Measurements from ENCODE around the gene GALNT1. TPM values are rescaled to one million over a fixed set of nuclear protein-coding genes. Genes with fewer than 3 reads are reported as not detected.

The GALNT1 gene
- total and polyA plus RNA-seq, 9 of the 15 experiments (the other 6 are each of a cell fraction or from before 2014, with no cell fraction given) = 14.4 to 54.1 (median 36.6) TPM

DNA sequence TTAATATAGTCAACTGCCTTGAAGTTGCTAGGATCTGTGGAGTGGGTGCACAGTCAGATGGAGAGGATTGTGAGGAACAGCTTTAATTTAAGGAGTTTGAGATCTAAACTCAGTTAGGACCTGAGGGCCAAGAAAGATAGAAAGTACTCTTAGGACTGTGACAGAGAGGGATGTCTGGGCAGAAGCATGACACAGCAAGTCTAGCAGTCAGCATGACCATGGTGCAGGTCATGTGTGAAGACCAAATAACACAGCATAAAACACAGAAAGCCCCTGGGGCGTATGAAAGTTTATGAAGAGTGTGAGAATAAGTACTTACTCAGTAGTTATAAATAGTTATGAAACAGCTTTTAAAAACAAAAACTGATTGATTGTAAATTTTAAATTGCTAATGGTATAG, 107.2 kb downstream of the GALNT1 start (continued):
- TF ChIP-seq, protein P1, sequence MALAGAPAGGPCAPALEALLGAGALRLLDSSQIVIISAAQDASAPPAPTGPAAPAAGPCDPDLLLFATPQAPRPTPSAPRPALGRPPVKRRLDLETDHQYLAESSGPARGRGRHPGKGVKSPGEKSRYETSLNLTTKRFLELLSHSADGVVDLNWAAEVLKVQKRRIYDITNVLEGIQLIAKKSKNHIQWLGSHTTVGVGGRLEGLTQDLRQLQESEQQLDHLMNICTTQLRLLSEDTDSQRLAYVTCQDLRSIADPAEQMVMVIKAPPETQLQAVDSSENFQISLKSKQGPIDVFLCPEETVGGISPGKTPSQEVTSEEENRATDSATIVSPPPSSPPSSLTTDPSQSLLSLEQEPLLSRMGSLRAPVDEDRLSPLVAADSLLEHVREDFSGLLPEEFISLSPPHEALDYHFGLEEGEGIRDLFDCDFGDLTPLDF (CRISPR knock-in tag; IDR thresholded peaks at IDR 0.05) = no peak
- TF ChIP-seq NR4A1 (CRISPR knock-in tag; IDR thresholded peaks at IDR 0.05) (no peak), NR4A1 (tag; IDR thresholded peaks at IDR 0.05) (no peak), HMG20A (CRISPR knock-in tag; conservative IDR thresholded peaks at IDR 0.05) (no peak), ETV6 (IDR thresholded peaks at IDR 0.05; ENCODE audit: borderline replicate concordance in 1 of 2, low read depth in 2 of 2, low read length in 1 of 2) (no peak), ETV6 (CRISPR knock-in tag; IDR thresholded peaks at IDR 0.05; ENCODE audit: borderline replicate concordance) (no peak), MTF1 (CRISPR knock-in tag; IDR thresholded peaks at IDR 0.05; ENCODE audit: borderline replicate concordance) (no peak), DMBX1 (CRISPR knock-in tag; IDR thresholded peaks at IDR 0.05; ENCODE audit: borderline replicate concordance) (0 out of 2 replicates have a peak, but pooled peaks have one; percentile 42), SMARCB1 (IDR thresholded peaks at IDR 0.05; ENCODE audit: insufficient read length, low read depth) (no peak), TAF9B (IDR thresholded peaks at IDR 0.05; ENCODE audit: partially characterized antibody) (peak; percentile 8), CREB1 (IDR thresholded peaks at IDR 0.05) (no peak), CREB1 (CRISPR knock-in tag; IDR thresholded peaks at IDR 0.05) (no peak)
- TF ChIP-seq, protein P2, sequence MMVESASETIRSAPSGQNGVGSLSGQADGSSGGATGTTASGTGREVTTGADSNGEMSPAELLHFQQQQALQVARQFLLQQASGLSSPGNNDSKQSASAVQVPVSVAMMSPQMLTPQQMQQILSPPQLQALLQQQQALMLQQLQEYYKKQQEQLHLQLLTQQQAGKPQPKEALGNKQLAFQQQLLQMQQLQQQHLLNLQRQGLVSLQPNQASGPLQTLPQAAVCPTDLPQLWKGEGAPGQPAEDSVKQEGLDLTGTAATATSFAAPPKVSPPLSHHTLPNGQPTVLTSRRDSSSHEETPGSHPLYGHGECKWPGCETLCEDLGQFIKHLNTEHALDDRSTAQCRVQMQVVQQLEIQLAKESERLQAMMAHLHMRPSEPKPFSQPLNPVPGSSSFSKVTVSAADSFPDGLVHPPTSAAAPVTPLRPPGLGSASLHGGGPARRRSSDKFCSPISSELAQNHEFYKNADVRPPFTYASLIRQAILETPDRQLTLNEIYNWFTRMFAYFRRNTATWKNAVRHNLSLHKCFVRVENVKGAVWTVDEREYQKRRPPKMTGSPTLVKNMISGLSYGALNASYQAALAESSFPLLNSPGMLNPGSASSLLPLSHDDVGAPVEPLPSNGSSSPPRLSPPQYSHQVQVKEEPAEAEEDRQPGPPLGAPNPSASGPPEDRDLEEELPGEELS (CRISPR knock-in tag; IDR thresholded peaks at IDR 0.05; ENCODE audit: borderline replicate concordance) = no peak
- TF ChIP-seq, protein P3, sequence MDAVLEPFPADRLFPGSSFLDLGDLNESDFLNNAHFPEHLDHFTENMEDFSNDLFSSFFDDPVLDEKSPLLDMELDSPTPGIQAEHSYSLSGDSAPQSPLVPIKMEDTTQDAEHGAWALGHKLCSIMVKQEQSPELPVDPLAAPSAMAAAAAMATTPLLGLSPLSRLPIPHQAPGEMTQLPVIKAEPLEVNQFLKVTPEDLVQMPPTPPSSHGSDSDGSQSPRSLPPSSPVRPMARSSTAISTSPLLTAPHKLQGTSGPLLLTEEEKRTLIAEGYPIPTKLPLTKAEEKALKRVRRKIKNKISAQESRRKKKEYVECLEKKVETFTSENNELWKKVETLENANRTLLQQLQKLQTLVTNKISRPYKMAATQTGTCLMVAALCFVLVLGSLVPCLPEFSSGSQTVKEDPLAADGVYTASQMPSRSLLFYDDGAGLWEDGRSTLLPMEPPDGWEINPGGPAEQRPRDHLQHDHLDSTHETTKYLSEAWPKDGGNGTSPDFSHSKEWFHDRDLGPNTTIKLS (IDR thresholded peaks at IDR 0.05; ENCODE audit: borderline replicate concordance, low read depth) = no peak

Measured in K562 (cell line).